BE2C (cell line): ENCODE measurements around the gene HS3ST5.

Source experiments
- DNase-seq: peaks from one replicate; pipeline ENCODE4 v3.0.0-alpha.2; 2020
- H3K27me3 ChIP-seq: fragments of 250-450 bp; sonication (Bioruptor Pico); 2 replicates; pipeline ENCODE4 v1.5.1; 2020; ENCODE audit warnings: mild to moderate bottlenecking
- H3K36me3 ChIP-seq: fragments of 250-450 bp; sonication (Bioruptor Pico); 2 replicates; pipeline ENCODE4 v1.5.1; 2020; ENCODE audit warnings: mild to moderate bottlenecking
- H3K4me1 ChIP-seq: fragments of 250-450 bp; sonication (Bioruptor Pico); 2 replicates; pipeline ENCODE4 v1.5.1; 2020
- H3K4me3 ChIP-seq: 2 replicates; pipeline ENCODE4 v1.5.1; 2011; ENCODE audit warnings: low read depth, low read length
- H3K9me3 ChIP-seq: fragments of 250-450 bp; sonication (Bioruptor Pico); 2 replicates; pipeline ENCODE4 v1.5.1; 2020
- TF ChIP-seq, protein P1 (sequence below): IDR thresholded peaks from 2 replicates; pipeline ENCODE4 v1.5.1; 2012; ENCODE audit warnings: mild to moderate bottlenecking, low read depth, low read length

The HS3ST5 gene

DNA sequence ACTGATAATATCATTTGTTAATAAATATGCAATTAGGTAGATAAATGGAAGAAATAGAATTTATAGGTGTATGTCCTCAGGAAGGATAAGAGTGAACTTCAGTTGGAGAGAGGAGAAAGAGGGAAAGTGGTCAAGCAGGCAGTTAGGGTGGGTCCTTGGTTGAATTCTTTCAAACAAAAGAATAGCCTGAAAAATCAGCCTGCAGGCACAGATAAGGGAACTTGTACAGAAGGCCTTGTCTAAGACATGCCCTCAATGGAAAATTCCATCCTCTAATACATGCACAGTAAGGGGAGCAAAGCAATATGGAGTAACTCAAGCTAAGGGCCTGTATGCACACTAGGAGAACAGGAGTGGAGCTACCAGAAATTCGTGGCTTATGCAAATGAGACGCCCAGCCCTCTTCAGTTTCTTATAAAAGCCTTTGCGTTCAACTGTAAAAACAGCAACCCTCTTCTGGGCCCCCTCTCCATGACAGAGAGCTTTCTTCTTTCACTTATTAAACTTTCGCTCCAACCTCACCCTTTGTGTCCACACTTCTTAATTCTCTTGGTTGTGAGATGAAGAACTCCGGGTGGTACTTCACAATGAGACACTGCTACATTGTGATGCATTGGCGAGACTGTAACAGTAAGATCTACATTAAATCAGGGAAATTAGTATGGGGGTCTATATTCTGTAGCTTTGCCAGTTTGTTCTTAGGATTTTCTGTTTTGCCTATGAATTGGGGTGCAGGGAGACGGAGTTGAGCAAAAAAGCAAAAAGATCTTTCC, 147.0 kb downstream of the HS3ST5 start:
- Histone ChIP-seq H3K4me1 (no peaks in the 10 kb centered on the region; the same call in 1 of the 2 replicates), H3K27me3 (no peaks in the 10 kb centered on the region), H3K4me3 (no peak overlapping the region), H3K36me3 (peaks cover 4% of the 10 kb centered on the region; the same call in 1 of the 2 replicates), H3K9me3 (no peaks in the 10 kb centered on the region)
- no peak for DNase-seq
- TF ChIP-seq, protein P1, sequence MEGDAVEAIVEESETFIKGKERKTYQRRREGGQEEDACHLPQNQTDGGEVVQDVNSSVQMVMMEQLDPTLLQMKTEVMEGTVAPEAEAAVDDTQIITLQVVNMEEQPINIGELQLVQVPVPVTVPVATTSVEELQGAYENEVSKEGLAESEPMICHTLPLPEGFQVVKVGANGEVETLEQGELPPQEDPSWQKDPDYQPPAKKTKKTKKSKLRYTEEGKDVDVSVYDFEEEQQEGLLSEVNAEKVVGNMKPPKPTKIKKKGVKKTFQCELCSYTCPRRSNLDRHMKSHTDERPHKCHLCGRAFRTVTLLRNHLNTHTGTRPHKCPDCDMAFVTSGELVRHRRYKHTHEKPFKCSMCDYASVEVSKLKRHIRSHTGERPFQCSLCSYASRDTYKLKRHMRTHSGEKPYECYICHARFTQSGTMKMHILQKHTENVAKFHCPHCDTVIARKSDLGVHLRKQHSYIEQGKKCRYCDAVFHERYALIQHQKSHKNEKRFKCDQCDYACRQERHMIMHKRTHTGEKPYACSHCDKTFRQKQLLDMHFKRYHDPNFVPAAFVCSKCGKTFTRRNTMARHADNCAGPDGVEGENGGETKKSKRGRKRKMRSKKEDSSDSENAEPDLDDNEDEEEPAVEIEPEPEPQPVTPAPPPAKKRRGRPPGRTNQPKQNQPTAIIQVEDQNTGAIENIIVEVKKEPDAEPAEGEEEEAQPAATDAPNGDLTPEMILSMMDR: no peak

DNA sequence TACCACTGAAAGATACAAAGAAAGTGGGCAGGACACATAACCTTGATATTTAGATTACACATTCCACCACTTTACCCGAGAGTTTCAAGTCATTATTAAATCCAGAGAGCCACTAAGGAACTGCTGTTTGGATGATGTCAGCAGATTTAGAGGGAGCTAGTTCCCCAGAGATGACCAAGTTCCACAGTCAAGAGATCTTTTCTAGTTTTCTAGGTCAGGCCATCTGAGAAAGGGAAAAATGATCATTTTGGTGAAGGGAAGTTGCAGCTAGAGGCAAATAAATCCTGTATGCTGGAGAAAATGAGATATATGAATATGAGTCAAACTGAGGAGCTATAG, 147.8 kb downstream of the HS3ST5 start:
- H3K36me3 ChIP-seq: peaks cover 1% of the 10 kb centered on the region; the same call in 1 of the 2 replicates
- no peaks in the 10 kb centered on the region for H3K9me3 ChIP-seq
- no peaks in the 10 kb centered on the region; the same call in 1 of the 2 replicates for H3K4me1 ChIP-seq
- DNase-seq: no peak
- H3K27me3 ChIP-seq: no peaks in the 10 kb centered on the region
- TF ChIP-seq, protein P1: no peak
- H3K4me3 ChIP-seq: no peak overlapping the region

DNA sequence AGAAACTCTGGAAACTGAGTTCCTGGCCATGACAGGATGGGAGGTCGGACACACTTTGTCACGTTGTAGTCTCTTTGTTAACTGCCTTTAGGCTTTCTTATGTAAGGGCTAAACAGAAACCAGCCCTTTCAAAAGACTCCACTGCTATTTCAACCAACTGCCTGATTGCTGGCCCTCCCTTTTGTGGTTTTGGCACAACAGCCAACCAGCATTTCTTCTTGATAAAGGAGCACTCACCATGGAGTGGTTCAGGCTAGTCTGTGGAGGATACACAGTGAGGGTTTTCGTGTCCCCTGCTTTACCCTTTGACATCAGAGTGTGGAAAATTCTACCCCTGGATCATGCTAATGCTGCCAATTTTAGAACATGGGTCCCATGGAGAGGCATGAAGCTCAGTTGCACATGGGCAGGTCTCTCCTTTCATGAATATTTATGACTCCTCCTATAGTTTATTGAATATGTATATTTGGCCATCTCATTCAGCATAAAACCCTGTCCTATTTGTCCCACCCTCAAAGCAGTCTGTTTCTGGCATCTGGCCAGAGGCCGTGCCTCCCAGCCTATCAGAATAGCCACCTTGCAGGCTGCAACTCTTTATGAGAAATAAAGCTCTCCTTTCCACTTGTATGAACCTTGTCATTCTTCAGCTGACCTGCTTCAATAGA, 148.3 kb downstream of the HS3ST5 start:
- no peaks in the 10 kb centered on the region for H3K27me3 ChIP-seq
- no peak overlapping the region for H3K4me3 ChIP-seq
- no peaks in the 10 kb centered on the region; the same call in 1 of the 2 replicates for H3K4me1 ChIP-seq
- TF ChIP-seq, protein P1: no peak
- H3K36me3 ChIP-seq: no peaks in the 10 kb centered on the region; the same call in 1 of the 2 replicates
- peak; percentile 19 for DNase-seq
- no peaks in the 10 kb centered on the region for H3K9me3 ChIP-seq

DNA sequence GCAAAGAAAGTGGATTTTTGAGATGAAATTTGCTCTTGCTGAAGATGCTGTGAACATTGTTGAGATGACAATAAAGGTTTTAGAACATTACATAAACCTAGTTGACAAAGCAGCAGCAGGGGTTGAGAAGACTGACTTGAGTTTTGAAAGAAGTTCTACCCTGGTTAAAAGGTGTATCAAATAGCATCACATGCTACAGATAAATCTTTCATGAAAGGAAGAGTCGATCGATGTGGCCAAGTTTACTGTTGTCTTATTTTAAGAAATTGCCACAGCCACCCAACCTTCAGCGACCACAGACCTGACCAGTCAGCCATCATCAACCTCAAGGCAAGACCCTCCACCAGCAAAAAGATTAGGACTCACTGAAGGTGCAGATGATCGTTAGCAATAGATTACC, 155.3 kb downstream of the HS3ST5 start:
- H3K36me3 ChIP-seq: no peaks in the 10 kb centered on the region; the same call in 1 of the 2 replicates
- no peak overlapping the region for H3K4me3 ChIP-seq
- H3K9me3 ChIP-seq: no peaks in the 10 kb centered on the region
- TF ChIP-seq, protein P1: no peak
- H3K4me1 ChIP-seq: no peaks in the 10 kb centered on the region
- no peak for DNase-seq
- no peaks in the 10 kb centered on the region for H3K27me3 ChIP-seq

DNA sequence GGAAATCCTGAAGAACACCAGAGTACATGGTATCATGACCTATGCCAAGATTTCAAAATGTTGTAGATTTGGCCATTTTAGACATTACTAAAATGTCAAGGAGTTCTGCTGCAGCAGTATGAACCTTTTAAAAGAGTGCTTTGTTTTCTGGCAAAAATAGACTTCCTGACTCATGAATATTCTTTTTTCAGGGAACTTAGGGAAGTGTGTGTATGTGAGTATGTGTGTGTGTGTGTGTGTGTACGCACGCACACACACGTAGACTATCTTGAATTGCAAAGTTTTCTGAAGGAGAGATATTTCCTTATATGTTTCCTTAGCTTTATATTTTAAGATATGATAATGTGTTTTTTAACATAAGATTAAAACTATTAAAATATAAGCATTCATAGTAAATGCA, 161.2 kb downstream of the HS3ST5 start:
- H3K27me3 ChIP-seq: no peaks in the 10 kb centered on the region
- TF ChIP-seq, protein P1: no peak
- peaks cover 4% of the 10 kb centered on the region; the same call in 1 of the 2 replicates for H3K36me3 ChIP-seq
- DNase-seq: no peak
- no peak overlapping the region for H3K4me3 ChIP-seq
- no peaks in the 10 kb centered on the region for H3K4me1 ChIP-seq
- H3K9me3 ChIP-seq: no peaks in the 10 kb centered on the region

DNA sequence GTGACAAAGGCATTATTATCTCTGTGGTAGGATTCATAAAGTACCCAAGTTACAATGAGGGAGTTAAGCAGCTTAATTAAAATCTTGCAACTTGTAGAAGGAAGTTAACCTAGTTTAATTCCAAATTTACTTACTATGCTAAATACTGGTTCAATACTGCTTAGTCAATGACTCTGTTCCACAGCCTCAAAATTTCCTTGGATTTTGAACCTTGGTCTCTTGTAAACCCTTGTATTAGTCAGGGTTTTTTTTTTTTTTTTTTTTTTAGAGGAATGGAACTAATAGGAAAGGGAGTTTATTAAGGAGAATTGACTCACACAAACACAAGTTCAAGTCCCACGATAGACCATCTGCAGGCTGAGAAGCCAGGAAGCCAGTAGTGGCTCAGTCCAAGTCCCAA, 163.4 kb downstream of the HS3ST5 start:
- no peaks in the 10 kb centered on the region for H3K27me3 ChIP-seq
- TF ChIP-seq, protein P1: no peak
- no peaks in the 10 kb centered on the region for H3K4me1 ChIP-seq
- H3K9me3 ChIP-seq: no peaks in the 10 kb centered on the region
- H3K36me3 ChIP-seq: peaks cover 4% of the 10 kb centered on the region; the same call in 1 of the 2 replicates
- no peak for DNase-seq
- H3K4me3 ChIP-seq: no peak overlapping the region
